Neutrophil (primary cell): ENCODE measurements around the gene LCE1C.

Experiments
- H3K27ac ChIP-seq: fragments of 200-600 bp; sonication (generic); 2 replicates; pipeline ENCODE4 v1.5.1; 2016; ENCODE audit warnings: mild to moderate bottlenecking, moderate library complexity
- H3K27me3 ChIP-seq: fragments of 200-600 bp; sonication (generic); 2 replicates; pipeline ENCODE4 v1.6.0; 2016; ENCODE audit warnings: mild to moderate bottlenecking
- H3K36me3 ChIP-seq: fragments of 200-600 bp; sonication (generic); 2 replicates; pipeline ENCODE4 v1.5.1; 2017
- H3K4me1 ChIP-seq, 2 experiments: fragments of 200-600 bp in 1 of 2; sonication (generic) in 1 of 2; 1 replicate in 1 of 2; 2 replicates in 1 of 2; pipeline versions ENCODE4 v1.5.1 to v1.6.1; 2013 to 2016; ENCODE audit warnings: low read depth in 1 of 2, low read length in 1 of 2, mild to moderate bottlenecking in 1 of 2, moderate library complexity in 1 of 2; ENCODE audit not compliant: control insufficient read depth in 1 of 2, insufficient read depth in 1 of 2
- H3K4me3 ChIP-seq, 2 experiments: fragments of 200-600 bp in 1 of 2; sonication (generic) in 1 of 2; 1 replicate in 1 of 2; 2 replicates in 1 of 2; pipeline ENCODE4 v1.5.1; 2013 to 2016; ENCODE audit warnings: low read depth in 1 of 2, low read length in 1 of 2, mild to moderate bottlenecking in 1 of 2, moderate library complexity in 1 of 2
- H3K9me3 ChIP-seq: fragments of 200-600 bp; sonication (generic); 2 replicates; pipeline ENCODE4 v1.5.1; 2016
- TF ChIP-seq, protein P1 (sequence below): fragments of 200-600 bp; sonication (generic); IDR thresholded peaks from 2 replicates; pipeline ENCODE4 v1.5.1; 2016; ENCODE audit warnings: antibody characterized with exemption

Gene LCE1C

DNA sequence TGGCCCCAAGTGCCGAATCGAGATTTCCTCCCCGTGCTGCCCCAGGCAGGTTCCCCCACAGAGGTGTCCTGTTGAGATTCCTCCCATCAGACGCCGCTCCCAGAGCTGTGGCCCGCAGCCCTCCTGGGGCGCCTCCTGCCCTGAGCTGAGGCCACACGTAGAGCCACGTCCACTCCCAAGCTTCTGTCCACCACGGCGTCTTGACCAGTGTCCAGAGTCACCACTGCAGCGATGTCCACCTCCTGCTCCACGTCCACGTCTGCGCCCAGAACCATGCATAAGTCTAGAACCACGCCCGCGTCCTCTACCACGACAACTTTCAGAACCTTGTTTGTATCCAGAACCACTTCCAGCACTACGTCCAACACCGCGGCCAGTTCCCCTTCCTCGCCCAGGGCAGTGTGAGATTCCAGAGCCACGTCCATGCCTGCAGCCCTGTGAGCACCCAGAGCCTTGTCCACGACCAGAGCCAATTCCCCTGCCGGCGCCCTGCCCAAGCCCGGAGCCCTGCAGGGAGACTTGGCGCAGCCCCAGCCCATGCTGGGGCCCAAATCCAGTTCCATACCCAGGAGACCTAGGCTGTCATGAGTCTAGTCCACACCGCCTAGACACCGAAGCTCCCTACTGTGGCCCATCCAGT is 45.8 kb downstream of the LCE1C start:
- TF ChIP-seq, protein P1, sequence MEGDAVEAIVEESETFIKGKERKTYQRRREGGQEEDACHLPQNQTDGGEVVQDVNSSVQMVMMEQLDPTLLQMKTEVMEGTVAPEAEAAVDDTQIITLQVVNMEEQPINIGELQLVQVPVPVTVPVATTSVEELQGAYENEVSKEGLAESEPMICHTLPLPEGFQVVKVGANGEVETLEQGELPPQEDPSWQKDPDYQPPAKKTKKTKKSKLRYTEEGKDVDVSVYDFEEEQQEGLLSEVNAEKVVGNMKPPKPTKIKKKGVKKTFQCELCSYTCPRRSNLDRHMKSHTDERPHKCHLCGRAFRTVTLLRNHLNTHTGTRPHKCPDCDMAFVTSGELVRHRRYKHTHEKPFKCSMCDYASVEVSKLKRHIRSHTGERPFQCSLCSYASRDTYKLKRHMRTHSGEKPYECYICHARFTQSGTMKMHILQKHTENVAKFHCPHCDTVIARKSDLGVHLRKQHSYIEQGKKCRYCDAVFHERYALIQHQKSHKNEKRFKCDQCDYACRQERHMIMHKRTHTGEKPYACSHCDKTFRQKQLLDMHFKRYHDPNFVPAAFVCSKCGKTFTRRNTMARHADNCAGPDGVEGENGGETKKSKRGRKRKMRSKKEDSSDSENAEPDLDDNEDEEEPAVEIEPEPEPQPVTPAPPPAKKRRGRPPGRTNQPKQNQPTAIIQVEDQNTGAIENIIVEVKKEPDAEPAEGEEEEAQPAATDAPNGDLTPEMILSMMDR = no peak
- H3K9me3 ChIP-seq = no peaks in the 10 kb centered on the region
- H3K27me3 ChIP-seq = peaks cover 8% of the 10 kb centered on the region
- H3K4me1 ChIP-seq = no peaks in the 10 kb centered on the region
- H3K36me3 ChIP-seq = no peaks in the 10 kb centered on the region
- H3K4me3 ChIP-seq = no peak overlapping the region
- no peak overlapping the region for H3K27ac ChIP-seq

GRCh38 chr1:152759453-152760173 is 46.8 kb downstream of the LCE1C start:
- H3K27ac ChIP-seq = no peak overlapping the region
- no peaks in the 10 kb centered on the region for H3K4me1 ChIP-seq
- no peak overlapping the region for H3K4me3 ChIP-seq
- TF ChIP-seq, protein P1 = no peak
- H3K36me3 ChIP-seq = no peaks in the 10 kb centered on the region
- H3K27me3 ChIP-seq = peaks cover 7% of the 10 kb centered on the region
- H3K9me3 ChIP-seq = no peaks in the 10 kb centered on the region

DNA sequence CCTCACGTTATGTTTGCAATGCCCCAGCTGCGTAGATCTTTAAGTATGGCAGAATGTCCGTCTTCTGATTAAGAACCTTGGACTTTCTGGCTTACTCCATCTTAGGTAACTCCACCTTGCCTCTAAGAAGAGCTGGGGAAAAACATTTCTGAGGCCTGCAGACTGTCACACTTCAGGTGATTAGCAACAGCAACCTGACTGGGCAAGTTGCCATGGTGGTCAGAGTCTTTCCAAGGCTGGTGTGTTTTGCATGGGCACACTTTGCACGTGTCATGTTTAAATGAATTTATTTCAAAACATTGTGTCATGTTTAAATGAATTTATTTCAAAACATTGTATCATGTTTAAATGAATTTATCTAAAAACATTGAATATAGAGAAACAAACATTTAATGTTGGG is 47.8 kb downstream of the LCE1C start:
- Histone ChIP-seq H3K27ac (no peak overlapping the region), H3K9me3 (no peaks in the 10 kb centered on the region), H3K36me3 (no peaks in the 10 kb centered on the region), H3K27me3 (peaks cover 5% of the 10 kb centered on the region), H3K4me3 (no peak overlapping the region), H3K4me1 (no peaks in the 10 kb centered on the region)
- TF ChIP-seq, protein P1 = no peak

GRCh38 chr1:152757747-152758146 is 48.7 kb downstream of the LCE1C start, which contains the start of gene KPRP:
Gene KPRP (plus strand): TSS chr1:152758025. CDS start chr1:152759589, 1,564 bp downstream.
- Histone ChIP-seq H3K4me3 (no peak within 1 kb of the TSS), H3K27me3 (peaks cover 7% of the 10 kb centered on the region), H3K36me3 (no peaks in the 10 kb centered on the region), H3K4me1 (no peaks in the 10 kb centered on the region), H3K27ac (no peak within 1 kb of the TSS), H3K9me3 (no peaks in the 10 kb centered on the region)
- TF ChIP-seq, protein P1 = no peak

DNA sequence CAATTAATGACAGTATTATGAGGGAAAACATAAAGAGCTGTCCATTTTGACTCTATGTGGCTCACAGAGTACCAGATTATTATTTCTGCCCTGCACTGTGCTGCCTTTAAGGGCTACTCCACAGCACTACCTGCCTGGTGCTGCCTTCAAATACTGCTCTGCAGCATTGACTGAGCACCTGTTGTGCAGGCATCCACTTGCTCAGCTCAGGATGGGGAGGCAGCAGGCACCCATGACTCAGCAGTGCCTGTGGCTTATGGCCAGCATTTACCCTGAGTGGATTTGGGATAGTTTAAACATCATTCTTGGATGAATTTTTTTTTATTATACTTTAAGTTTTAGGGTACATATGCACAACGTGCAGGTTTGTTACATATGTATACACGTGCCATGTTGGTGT is 49.6 kb downstream of the LCE1C start:
- Histone ChIP-seq H3K4me3 (no peak overlapping the region), H3K27ac (no peak overlapping the region), H3K9me3 (no peaks in the 10 kb centered on the region), H3K27me3 (peaks cover 15% of the 10 kb centered on the region), H3K36me3 (no peaks in the 10 kb centered on the region), H3K4me1 (no peaks in the 10 kb centered on the region)
- TF ChIP-seq, protein P1 = no peak
